ENCODE results near the gene PTPRM.

DNA sequence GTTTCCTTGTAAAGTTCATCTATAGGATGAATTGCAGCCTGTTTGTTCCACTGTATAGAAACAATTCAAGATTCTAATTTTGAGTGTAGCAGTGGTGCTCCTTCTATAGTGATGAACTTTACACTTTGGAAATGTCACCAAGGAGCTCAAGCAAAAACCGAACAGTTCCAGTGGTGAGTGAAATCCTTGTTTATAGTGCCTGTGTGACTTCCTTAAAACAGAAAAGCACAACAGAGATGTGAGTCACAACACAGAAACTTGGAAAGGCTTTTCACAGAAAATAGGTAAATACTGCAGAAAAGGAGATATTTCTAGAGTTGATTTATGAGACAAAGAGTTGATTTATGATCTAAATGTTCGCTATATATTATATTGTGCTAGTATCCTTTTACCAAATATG, 482.0 kb downstream of the PTPRM start:
- TF ChIP-seq, protein P1, sequence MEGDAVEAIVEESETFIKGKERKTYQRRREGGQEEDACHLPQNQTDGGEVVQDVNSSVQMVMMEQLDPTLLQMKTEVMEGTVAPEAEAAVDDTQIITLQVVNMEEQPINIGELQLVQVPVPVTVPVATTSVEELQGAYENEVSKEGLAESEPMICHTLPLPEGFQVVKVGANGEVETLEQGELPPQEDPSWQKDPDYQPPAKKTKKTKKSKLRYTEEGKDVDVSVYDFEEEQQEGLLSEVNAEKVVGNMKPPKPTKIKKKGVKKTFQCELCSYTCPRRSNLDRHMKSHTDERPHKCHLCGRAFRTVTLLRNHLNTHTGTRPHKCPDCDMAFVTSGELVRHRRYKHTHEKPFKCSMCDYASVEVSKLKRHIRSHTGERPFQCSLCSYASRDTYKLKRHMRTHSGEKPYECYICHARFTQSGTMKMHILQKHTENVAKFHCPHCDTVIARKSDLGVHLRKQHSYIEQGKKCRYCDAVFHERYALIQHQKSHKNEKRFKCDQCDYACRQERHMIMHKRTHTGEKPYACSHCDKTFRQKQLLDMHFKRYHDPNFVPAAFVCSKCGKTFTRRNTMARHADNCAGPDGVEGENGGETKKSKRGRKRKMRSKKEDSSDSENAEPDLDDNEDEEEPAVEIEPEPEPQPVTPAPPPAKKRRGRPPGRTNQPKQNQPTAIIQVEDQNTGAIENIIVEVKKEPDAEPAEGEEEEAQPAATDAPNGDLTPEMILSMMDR (IDR thresholded peaks at IDR 0.05), result no peak
- TF ChIP-seq POLR2A (IDR thresholded peaks at IDR 0.05), result no peak
